GM13977 (cell line): ENCODE data around the gene SLC7A8.
A peak's percentile ranks its signal among the peaks of the same experiment; 100 is the strongest.

ENCODE experiments used
- DNase-seq: peaks from one replicate; pipeline ENCODE4 v3.0.0; 2012; ENCODE audit warnings: low spot score
- in situ Hi-C: fragments of 300-500 bp; cut with MboI; formaldehyde crosslinking; loops from one replicate; pipeline ENCODE4 v1.12.0; 2022; ENCODE audit warnings: low sequenced_read_pairs, low pct_unique_long_range_greater_than_20kb, mixed read lengths, inconsistent platforms; ENCODE audit not compliant: unreplicated experiment
- TF ChIP-seq, protein P1 (sequence below): IDR thresholded peaks from 2 replicates; pipeline ENCODE4 v1.5.1; 2012; ENCODE audit warnings: mild to moderate bottlenecking, control low read depth; ENCODE audit not compliant: insufficient read depth; ENCODE audit errors: extremely low read depth, missing control alignments

Gene SLC7A8

DNA sequence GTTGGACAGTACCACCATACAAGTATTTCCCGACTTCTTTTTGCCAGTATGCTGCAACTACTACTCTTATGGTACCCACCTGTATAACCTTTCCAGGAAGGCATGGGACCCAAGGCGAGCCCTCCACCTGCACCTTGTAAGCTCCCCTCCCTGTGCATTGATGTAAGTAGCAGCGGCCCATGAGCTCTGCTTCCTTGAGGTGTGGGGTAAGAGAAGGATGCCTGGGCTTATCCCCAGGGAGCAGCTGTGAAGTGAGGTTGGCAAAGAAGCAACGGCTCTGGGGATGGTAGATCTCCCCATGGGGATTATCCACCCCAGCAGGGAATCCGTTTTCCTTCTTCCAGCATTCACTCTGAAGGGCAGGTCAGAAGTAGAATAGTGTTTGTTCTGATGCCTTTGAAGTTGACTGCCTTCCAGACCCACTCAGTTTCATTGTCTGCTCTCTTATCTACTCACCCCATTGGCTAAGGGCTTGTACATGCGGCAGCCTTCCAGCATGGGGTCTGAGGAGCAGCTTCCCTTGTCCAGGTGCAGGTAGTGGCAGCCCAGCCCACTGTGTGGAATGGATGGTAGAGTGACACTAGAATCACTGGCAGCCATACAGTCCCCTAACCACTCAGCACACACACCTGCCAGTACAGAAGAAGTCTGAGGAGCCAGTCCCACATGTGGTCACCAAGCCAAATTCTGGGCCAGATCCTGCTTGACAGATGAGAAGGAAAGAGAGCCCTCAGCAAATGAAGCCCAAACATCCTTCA is 82.1 kb downstream of the SLC7A8 start:
- no peak for DNase-seq
- in situ Hi-C loops, result no loop called here
- TF ChIP-seq, protein P1, sequence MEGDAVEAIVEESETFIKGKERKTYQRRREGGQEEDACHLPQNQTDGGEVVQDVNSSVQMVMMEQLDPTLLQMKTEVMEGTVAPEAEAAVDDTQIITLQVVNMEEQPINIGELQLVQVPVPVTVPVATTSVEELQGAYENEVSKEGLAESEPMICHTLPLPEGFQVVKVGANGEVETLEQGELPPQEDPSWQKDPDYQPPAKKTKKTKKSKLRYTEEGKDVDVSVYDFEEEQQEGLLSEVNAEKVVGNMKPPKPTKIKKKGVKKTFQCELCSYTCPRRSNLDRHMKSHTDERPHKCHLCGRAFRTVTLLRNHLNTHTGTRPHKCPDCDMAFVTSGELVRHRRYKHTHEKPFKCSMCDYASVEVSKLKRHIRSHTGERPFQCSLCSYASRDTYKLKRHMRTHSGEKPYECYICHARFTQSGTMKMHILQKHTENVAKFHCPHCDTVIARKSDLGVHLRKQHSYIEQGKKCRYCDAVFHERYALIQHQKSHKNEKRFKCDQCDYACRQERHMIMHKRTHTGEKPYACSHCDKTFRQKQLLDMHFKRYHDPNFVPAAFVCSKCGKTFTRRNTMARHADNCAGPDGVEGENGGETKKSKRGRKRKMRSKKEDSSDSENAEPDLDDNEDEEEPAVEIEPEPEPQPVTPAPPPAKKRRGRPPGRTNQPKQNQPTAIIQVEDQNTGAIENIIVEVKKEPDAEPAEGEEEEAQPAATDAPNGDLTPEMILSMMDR, result no peak

DNA sequence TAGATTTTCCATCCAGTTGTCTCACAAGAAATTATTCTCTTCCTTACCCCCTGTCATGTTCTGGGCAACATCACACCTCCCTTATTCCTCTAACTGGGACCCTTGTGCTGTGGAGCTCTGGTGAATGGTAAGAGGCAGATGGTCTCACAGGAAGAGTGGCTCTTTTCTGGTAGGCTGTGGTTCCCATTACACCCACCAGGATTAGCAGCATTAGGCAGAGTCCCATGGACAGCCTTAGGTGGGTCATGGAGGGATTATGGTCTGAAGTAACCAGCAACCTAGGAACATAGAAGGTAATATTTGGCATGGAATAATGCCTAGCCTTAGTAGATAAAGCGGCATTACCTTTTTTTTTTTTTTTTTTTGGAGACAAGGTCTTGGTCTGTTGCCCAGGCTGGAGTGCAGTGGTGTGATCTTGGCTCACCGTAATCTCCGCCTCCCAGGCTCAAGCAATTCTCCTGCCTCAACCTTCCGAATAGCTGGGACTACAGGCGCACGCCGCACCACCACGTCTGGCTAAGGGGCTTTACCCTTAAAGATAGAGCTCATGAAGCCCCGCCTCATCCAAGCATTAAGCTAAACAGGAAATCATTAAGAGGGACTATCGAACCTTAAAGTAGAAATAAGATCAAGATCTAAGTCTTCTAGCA is 84.1 kb downstream of the SLC7A8 start:
- in situ Hi-C loops, result no loop called here
- TF ChIP-seq, protein P1, result no peak
- no peak for DNase-seq

DNA sequence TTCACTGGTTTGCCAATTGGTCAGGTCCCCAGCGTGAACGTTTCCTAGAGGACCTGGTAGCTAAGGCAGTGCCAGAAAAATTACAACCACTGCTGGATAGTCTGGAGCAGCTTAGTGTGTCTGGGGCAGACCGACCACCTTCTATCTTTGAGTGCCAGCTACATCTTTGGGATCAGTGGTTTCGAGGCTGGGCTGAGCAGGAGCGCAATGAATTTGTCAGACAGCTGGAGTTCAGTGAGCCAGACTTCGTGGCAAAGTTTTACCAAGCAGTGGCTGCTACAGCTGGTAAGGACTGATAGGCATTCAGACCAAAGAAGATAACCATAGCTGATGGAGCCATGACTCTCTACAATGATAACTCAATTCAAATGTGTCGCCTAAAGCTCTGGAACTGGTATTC is 85.7 kb downstream of the SLC7A8 start:
- in situ Hi-C loops, result no loop called here
- no peak for DNase-seq
- TF ChIP-seq, protein P1, result no peak

DNA sequence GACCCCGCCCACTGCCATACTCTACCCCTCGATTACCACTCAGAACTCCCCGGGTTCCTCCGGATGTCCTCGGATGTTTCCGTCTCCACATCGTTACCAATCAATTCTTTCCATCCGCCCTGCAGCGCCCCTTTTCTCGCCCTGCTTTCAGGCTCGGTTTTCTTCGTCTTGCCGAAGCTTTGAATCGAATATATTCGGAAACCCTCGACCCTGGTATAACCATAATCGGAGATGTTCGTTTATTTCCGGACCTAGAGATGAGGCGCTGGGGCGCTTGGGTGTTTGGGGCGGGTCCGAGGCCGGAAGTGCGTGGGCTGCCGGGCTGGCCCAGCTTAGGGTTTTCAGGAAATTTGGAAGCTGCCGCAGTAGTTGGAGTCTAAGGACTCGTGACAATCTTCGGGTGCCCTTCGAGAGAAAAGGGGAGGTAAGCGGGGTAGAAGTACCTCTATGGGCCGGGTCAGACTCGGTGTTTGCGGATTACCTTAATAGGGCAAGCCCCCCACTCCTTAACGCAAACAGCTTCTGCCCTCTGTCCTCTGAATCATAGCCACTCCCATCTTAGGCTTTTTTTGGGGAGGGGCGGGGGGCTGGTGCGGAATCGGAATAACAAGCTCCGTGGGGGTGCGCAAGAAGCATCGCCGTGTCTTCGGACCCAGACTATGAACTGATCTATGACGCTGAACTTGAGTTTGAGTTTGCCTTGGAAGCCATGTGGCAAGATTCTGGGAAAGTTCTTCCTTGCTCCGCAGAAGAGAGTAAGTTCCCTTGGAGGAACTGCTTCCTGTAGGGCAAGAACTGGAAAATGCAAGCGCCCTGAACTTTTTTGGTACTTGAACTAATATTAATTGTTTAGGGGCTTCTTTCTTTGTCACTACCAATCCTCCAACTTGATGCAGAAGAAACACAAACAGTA is 88.0 kb downstream of the SLC7A8 start, which contains the start of gene C14orf119:
Gene C14orf119 (plus strand): TSS at position 310 of the 913 bp plus-strand sequence. CDS start 2,154 bp downstream, outside the sequence.
- in situ Hi-C loops, result no loop called here
- DNase-seq, result peak; percentile 99
- TF ChIP-seq, protein P1, result no peak

DNA sequence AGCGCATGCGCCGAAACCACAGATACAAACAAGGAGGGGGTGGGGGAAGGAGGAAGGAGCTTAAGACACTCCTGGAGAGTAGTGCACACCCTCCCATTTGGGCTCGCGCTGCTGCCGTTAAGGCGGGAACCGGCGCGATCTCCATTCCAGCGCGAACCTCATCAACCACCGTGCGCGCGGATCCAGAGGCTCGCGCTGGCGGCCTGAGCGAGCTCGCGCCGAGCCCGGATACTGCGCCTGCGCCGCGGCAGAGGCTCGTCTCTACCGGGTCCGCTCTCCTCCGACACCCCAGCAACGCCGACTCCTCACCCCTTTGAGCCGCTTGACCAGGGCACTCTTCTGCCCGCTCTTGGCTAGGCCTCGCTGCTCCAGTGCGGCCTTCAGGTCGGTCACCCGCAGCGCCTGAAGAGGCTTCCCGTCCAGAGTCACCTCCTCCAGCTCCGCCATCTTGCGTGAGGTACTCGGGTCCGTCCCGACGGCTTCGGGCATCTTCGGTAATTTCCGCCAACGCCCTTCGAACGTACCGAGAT is 88.7 kb downstream of the SLC7A8 start, which contains the start of gene ACIN1:
Gene ACIN1 (minus strand): TSS at position 471 of the 530 bp plus-strand sequence. CDS start 24 bp downstream, at position 447.
- in situ Hi-C loops, result no loop called here
- peak; percentile 77 for DNase-seq
- TF ChIP-seq, protein P1, result no peak
